HG03460 (cell line): Measurements from ENCODE around the gene ASTN1.

Source experiments
- ATAC-seq: cut with Tn5 transposase; IDR thresholded peaks from one replicate; pipeline ENCODE4 v1.9.1; 2021; ENCODE audit not compliant: unreplicated experiment

The ASTN1 gene

DNA sequence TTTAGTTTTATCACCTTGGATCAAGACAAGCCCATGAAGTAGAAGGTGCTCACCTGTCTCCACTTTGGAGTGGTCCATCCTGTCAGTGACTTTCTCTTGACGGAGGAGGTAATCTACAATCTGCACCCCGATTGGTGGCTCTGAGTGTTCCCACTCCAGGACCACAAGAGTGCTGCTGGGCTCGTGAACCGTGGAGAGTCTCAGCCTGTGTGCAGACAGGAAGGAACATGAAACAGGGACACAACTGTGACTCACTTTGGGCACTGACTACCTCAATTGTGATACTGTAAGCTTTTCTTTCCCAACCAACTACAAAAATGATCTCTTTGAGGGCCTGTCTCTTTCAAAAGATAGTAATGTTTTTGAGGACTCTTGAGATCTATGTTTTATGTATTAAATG lies 280.2 kb downstream of the ASTN1 start:
- ATAC-seq = no peak

DNA sequence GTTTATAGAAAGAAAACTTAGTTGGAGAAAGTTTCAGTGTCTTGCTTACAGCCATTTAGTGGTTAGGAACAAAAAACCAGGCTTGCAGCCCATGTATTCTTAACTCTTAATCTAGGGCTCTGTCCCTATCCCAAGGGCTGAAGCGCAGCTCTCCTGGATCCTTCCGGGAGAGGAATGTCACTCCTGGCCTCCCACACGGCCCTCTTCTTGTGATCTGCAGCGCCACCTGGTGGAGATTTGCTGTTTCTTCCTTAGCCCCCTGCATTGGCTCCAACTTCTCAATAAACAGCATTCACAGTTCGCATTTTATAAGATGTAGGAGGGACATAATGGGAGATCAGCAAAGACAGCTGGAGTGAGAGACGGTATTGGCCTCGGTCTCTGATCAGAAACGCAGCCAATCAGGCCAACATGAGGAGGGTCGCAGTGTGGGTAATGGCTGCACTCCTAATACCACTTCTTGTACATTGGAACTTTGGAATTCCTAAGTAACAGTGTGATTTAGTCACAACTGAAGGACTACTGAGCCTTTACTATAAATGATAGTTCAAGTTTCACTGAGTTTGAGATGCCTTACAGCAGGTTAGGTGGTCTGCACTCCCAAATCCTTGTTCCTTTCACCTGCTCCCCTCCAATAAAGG lies 283.4 kb downstream of the ASTN1 start:
- no peak for ATAC-seq

DNA sequence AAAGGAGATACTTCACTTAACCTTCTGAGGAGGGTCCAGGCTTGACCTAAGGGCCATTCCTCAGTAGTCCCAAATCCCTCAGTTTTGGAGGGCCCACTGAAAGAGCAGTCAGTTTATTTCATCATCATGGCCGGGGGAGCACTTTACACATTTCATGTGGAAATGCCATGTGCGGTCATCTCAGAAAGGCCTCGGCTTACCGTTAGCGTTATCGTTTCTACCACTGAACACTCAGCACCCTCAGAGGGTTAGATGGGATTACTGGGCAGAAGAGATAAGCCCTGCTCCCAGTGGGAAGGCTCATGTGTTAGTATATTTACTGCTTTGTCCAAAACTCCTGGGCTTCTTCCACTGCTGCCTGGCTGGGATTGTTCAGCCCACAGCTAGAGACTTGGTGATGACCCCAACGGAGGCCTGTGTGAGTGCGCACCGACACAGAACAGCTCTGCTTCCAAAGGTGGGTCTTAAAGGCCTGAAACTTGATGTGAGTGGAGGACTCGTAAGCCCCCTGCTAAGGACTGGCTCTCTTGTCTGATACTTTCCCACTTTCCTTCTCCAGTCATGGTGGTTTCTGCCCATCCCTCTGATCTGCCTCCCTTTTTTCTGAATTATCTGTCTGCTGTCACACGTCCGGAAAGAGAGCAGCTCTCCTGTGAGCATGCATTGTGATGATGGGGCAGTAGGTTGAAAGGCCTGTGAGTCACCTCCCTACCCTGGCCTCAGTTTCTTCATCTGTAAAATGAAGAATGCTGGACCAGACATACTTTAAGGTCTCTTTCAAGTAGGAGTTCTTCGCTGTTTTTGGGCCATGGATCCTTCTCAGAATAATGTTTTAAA lies 284.5 kb downstream of the ASTN1 start:
- no peak for ATAC-seq

DNA sequence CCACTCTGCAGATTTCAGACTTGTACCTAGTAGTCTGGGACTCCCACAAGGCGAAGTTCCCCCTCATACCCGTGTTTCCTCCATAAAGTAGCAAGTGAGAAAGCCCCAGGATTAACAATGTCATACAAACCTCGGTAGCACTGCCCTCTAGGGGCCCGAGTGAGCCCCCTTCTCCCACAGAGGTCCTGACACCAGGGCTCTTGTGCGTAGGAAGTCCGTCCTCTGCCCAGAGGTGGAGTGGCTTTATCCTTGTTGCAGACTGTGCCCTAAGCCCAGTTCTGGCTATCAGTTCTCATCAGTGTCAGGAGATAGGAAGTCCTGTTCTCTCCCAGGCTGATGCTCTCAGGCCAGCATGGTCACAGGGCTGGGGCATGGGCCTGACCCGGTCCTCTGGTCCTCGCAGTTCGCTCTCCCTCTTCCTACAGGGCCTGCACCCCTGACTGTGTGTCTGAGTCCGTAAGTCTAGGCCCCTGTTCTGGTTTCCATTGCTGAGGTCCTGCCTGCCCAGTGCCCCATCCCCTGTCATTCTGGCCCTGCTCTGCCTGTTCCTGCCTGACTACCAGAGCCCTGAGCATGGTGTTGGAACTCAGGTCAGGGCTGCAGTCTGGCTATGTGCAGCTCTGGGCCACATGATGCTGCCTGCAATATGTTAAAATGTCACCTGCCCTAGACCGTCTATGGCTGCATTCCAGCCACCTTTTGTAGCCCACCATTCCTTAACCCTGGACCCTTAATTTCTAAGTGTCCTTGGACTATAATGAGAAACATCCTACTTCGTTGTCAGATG lies 285.6 kb downstream of the ASTN1 start:
- ATAC-seq = no peak

DNA sequence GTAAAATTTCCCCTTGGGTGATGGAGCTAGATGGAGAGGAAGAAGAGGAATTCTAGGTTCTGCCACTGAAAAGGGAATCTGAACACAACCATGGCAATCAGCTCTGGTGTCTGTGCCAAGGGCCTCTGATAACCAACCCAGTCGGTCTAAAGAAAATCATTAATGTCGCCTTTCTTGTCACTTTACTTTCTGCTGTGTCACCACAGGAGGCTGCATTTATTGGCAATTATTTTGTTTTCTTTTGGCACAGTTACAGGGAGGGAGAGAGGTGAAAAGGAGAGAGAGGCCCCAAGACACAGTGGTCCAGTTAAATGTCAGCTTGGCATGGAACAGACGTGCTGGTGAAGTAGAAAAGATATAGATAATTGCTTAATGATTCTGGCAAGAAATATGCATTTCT lies 287.0 kb downstream of the ASTN1 start:
- no peak for ATAC-seq

DNA sequence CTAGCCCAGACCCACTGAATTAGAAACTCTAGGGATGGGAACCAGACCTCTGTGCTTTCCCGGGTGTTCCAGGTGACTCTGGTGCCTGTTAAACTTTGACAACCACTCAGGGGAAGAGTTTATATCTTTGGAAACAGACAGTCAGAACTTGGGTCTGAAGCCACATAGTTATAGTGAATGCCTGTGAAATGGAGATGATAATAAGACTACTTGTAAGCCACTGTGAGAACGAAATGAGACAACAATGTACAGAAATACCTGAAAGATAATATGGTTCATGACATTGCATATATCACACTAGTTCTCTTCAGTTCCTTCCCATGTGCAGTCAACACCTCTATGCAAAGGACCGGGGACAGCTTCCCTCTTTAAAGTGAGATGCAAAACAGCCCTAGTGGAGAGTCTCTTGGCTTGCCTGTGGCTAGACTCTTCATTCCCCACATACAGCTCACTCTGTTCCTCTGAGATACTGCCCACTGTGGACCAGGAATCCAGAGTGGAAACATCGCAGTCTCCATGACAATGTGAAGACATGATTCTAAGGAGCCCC lies 287.5 kb downstream of the ASTN1 start:
- ATAC-seq = no peak

DNA sequence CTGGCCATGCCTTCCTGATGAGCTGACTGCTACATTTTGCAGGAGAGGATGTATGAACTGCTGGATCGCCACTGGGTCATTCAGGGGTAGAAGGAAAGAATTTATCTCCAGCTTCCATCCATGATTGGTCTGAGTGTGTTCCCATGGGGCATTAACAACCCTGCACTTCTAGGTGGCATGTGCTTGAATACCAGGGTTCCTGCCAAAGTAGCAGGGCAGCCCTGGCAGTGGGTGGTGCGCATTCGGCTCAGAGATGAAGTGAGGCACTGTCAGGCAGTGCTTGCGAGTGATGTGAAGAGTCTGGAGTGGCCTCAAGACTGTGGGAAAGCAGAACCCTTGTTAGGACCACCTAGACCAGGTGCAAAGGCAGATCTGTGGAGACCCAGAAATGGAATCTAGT lies 294.9 kb downstream of the ASTN1 start:
- ATAC-seq = no peak

DNA sequence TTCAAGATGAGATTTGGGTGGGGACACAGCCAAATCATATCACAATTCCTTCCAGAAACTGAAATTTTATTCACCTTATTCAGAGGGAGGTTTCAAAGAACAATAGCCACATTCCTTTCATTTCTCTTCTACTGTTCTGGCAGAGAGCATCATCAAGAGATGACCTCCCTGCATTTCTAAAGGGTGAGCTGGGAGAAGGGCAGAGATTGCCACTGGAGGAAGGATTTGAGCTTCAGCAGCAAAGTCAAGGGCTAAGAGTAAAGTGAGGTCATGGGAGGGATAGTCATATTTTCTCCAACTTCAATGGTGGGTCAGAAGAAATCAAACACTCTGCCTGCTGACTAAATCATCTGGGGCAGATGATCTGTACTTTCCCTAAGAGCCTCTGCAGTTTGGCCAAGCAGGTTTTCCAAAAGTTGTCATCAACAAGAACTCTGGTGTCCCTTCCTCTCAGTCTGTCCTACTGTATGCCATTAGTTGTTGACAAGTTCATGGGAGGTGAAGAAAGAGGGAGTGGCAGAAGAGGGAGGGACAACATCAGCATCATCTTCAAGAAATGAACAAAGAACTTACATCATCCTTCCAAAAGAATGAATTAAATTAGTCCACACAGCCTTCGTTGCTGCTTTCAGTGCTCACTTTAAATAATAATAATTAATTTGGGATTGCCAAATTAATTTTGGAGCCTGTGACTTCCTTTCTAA lies 298.3 kb downstream of the ASTN1 start:
- ATAC-seq = no peak

DNA sequence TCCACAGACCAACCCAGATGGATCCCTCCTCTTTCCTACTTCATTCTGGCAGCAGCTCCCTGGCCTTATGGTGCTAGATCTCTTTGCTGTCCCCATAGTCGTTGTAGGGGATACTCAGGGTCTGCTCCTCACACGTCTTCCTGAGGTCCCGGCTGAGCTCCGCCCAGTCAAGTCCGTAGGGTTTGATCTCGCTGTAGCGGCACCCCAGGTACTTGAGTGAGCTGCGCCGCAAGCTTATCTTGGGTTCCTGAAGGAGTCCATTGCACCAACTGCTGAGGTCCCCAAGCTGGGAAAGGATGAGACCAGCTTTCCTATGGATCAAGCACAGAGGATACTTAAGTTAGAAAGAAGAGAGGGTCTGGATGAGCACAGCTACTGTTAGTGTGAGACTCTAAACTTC lies 300.3 kb downstream of the ASTN1 start:
- no peak for ATAC-seq

DNA sequence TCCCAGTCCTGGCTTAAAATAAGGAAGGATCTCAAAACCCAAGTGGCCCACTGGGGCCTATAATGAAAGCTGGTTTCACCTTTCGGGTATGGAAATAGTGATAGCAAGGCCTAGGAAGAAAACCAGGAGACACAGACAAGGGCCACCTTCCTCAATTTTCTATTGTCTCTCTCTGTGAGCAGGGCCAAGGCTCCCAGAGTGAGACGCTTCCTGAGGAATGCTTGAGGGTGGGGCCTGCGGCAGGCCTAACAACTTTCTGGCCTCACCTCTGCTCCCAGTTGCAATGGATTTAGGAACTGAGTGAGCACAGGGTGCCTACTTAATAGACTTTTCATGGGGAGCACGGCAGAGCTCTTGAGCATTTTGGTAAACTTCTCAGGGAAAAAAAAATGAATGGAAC lies 300.9 kb downstream of the ASTN1 start:
- ATAC-seq = no peak

DNA sequence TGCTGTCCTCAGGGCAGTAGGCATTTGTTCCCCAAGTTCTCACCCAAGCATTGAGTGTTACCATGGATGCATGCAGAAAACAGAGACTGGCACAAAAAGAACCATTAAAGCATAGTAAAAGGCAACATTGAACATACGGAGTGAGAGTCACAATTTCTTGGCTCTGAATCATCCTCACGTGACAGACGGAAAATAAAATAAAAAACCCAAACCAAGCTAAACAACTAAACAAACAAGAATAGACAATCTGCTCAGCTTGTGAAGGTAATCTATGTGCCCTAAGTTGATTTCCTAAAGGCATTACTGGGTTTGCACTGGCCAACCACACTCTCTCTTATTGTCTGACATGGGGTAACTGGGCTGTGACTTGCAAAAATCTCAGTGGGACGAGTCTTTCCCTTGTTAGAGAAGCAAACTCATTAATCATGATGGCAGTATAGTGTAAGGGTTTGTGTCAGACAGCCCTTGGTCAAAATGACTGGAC lies 306.0 kb downstream of the ASTN1 start:
- ATAC-seq = no peak

DNA sequence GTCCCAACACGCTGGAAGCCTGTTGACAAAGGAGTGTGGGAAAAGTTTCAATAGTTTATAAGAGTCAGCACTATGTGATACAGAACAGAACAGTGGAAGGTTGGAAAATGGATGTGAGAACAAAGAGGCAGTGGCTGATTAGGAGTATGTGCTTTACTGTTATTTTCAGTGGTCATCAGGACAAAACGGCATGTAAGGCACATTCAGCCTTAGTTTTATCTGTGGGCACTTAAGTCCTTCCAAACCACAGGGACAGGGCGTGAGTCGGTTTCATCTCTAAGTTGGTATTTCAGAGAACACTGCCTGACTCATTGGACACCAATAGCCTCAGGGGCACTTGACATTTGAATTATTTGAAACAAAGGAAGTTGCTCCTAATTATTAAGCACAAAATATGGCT lies 306.9 kb downstream of the ASTN1 start:
- no peak for ATAC-seq

DNA sequence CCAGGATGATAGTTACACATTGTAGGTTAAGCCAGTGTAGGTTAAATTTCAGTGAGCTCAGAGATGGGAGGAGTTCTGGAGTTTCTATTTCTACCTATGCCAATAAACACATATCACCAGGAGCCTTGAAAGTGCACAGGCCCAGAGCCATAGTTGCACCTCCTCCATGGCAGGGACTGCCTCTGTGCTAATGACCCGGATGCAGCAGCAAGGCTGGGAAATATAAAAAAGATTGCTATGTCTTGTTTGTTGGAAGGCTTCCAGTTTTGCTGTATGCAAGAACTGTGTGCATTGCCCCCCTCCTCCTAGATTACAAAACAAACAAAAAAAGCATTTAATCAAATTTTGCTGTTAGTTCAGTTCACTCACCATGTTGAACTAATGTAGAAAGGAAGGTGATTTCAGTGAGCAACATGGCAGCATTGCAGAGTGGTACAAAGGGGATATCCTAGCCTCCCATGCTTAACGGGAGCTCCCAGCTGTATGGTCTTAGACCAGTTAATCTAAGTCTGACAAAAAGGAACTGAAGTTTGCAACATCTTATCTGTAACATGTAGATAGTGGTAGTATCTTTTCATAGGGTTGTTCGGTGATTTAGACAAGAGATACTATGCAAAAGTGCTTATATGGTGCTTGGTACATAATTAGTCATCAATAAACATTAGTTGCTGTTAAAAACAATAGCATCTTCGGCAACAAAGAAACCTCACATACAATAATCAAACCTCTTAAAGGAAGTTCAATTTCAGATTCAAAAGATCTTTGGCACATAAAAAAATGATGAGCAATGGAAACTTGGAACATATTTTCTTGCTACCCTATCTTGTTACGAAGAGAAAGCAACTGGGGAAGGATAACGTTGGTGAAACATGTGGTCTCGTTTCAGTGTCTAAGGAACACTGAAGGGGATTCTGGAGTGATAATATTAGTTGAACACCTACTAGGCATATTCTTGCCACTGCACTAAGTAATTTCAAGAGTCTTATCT lies 309.5 kb downstream of the ASTN1 start:
- ATAC-seq = no peak

DNA sequence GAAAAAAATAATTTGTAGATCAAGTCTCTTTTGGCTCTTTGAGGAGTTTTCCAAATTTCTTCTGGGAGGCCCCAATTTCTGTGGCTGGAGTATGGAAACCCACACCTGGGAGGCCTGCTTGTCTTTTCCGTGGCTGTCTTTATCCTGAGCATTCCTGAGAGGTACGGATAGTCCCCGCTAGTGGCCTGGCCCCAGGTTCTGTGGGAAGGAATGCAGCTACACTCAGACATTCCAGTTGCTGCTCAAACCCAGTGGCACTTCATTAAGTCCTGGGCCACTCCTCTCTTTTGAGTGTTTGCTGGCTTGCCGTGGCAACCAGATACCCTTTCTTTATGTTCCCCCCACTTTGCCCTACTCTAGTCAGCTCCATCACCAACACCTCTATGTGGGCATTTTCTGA lies 310.4 kb downstream of the ASTN1 start:
- no peak for ATAC-seq

DNA sequence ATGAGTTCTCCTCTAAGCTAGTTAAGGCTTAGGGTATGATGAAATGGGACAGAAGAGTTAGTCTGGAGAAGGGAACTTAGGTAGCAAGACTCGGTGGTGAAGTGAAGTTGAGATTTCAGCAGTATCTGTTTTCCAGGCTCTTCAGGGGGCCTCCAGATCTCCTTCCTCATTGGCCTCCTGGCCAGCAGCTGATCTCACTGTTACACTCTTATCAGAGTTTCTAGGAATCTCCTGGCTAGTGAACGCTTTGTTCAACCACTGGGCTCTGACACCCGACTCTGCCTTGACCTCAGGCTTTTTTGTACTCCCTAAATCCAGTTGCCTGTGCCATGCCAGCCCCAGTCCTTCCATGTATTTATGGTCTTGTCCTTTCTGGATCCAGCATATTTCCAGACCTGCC lies 311.0 kb downstream of the ASTN1 start:
- no peak for ATAC-seq

DNA sequence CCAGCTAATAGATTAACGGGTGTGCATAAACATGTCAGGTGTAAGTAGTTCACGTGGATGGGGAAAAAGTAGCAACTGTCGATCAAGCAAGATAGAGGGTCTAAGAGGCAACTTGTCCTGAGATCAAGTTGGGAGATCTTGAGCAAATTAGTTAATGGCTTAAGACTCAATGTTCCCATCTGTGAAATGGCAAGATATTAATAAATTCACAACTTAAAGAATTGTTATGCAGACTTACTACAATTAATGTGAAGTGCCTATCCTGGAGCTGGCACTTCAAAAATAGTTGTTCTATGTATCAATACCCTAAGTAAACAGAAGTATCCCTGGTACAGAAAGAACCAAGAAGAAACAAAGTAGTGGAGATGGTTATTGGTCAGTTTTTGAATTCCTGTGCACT lies 312.4 kb downstream of the ASTN1 start:
- no peak for ATAC-seq

DNA sequence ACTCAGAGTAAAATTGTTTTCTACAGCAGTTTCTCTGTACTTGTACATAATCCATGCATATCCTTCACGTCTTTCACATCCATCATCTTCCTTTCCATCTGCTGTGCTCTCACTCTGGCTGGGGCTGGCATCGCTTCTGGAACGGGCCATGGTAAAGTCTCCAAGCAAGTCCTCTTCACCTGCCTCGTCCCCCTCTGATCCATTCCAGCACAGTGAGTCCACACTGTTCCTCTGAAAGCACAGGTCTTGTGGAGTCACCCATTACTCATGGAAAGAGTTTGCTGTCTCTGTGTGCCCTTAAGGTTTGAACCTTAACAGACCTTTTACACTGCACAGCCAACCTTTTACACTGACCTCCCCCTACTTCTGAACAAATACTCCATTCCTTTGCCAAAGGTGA lies 313.6 kb downstream of the ASTN1 start:
- ATAC-seq = no peak

DNA sequence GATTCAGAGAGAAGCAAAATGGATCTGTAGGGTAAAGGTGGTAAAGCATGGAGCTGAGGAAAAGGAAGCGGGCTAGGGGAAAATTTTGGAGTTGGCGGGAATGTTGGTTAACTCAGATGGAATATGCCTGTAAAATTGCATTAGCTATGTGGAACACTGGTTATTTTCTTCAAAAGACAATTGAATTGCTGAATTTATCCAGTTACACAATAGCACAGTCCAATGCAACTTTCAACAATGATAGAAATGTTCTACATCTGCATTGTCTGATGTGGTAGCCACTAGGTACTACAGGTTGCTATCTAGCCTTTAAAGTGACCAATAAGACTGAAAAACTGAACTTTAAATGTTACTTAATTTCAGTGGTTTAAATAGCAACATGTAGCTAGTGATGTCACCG lies 315.2 kb downstream of the ASTN1 start:
- no peak for ATAC-seq

DNA sequence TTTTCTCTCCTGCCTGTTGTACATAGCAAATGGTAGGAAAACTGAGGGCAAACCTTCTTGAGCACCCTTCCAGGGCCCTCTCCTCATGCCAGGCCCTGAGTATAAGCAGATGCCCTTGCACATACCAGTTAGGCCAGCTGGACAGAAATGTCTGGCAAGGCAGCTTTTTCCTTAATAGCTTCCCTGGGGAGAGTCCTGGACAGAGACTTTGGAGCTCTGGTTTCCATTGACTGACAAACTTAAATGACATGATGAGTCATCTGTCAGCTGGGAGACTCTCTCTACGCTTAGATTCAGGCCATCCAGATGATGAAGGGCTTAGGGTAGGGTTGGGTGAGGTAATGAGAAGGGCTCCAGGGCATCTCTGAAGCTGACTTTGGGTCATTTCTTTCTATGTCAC lies 317.5 kb downstream of the ASTN1 start:
- ATAC-seq = no peak
